Fibroblast of gingiva (primary cell): ENCODE results near the gene LARP4.
"Not testable (repeated sequence)": the region's sequence is repeated elsewhere in the genome, so short reads cannot be mapped to it uniquely, and the experiment has no call there.

Experiments
- DNase-seq: peaks from one replicate; pipeline ENCODE4 v3.0.0-alpha.2; 2011; ENCODE audit warnings: low read depth

LARP4 gene

GRCh38 chr12:50400638-50401499 lies at the start of gene LARP4:
Gene LARP4 (plus strand): TSS chr12:50400885. CDS start chr12:50401011, 126 bp downstream.
- DNase-seq = peak; percentile 92

GRCh38 chr12:50351120-50352043 lies 49.3 kb upstream of the LARP4 start:
- no peak for DNase-seq

GRCh38 chr12:50353404-50353803 lies 47.3 kb upstream of the LARP4 start:
- DNase-seq = no peak

GRCh38 chr12:50353869-50354593 lies 46.7 kb upstream of the LARP4 start:
- no peak for DNase-seq

GRCh38 chr12:50354908-50355307 lies 45.8 kb upstream of the LARP4 start:
- no peak for DNase-seq

GRCh38 chr12:50355365-50355764 lies 45.3 kb upstream of the LARP4 start:
- no peak for DNase-seq

- DNase-seq = no peak
Measured at GRCh38 chr12:50362671-50363070, 38.0 kb upstream of the LARP4 start.

- DNase-seq = no peak
Measured at GRCh38 chr12:50363141-50363540, 37.5 kb upstream of the LARP4 start.

GRCh38 chr12:50365709-50366406 lies 34.8 kb upstream of the LARP4 start:
- DNase-seq = no peak

GRCh38 chr12:50370672-50371071 lies 30.0 kb upstream of the LARP4 start:
- not testable (repeated sequence) for DNase-seq

GRCh38 chr12:50375802-50376201 lies 24.9 kb upstream of the LARP4 start:
- no peak for DNase-seq

- no peak for DNase-seq
Measured at GRCh38 chr12:50380761-50381325, 19.8 kb upstream of the LARP4 start.

GRCh38 chr12:50387487-50387886 lies 13.2 kb upstream of the LARP4 start:
- DNase-seq = peak; percentile 65

GRCh38 chr12:50387972-50388478 lies 12.7 kb upstream of the LARP4 start:
- no peak for DNase-seq

GRCh38 chr12:50388793-50389192 lies 11.9 kb upstream of the LARP4 start:
- DNase-seq = not testable (repeated sequence)

GRCh38 chr12:50390316-50390741 lies 10.4 kb upstream of the LARP4 start:
- DNase-seq = peak; percentile 88

GRCh38 chr12:50394469-50395029 lies 6.1 kb upstream of the LARP4 start:
- peak; percentile 38 for DNase-seq

- DNase-seq = peak; percentile 22
Measured at GRCh38 chr12:50397117-50397650, 3.5 kb upstream of the LARP4 start.

GRCh38 chr12:50398931-50399330 lies 1.8 kb upstream of the LARP4 start:
- DNase-seq = no peak

- DNase-seq = no peak
Measured at GRCh38 chr12:50400104-50400637, 514 bp upstream of the LARP4 start.
